ENCODE data around the gene XYLT1.
"Not testable (repeated sequence)": the region's sequence is repeated elsewhere in the genome, so short reads cannot be mapped to it uniquely, and the experiment has no call there.

Gene XYLT1, protein sequence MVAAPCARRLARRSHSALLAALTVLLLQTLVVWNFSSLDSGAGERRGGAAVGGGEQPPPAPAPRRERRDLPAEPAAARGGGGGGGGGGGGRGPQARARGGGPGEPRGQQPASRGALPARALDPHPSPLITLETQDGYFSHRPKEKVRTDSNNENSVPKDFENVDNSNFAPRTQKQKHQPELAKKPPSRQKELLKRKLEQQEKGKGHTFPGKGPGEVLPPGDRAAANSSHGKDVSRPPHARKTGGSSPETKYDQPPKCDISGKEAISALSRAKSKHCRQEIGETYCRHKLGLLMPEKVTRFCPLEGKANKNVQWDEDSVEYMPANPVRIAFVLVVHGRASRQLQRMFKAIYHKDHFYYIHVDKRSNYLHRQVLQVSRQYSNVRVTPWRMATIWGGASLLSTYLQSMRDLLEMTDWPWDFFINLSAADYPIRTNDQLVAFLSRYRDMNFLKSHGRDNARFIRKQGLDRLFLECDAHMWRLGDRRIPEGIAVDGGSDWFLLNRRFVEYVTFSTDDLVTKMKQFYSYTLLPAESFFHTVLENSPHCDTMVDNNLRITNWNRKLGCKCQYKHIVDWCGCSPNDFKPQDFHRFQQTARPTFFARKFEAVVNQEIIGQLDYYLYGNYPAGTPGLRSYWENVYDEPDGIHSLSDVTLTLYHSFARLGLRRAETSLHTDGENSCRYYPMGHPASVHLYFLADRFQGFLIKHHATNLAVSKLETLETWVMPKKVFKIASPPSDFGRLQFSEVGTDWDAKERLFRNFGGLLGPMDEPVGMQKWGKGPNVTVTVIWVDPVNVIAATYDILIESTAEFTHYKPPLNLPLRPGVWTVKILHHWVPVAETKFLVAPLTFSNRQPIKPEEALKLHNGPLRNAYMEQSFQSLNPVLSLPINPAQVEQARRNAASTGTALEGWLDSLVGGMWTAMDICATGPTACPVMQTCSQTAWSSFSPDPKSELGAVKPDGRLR

DNA sequence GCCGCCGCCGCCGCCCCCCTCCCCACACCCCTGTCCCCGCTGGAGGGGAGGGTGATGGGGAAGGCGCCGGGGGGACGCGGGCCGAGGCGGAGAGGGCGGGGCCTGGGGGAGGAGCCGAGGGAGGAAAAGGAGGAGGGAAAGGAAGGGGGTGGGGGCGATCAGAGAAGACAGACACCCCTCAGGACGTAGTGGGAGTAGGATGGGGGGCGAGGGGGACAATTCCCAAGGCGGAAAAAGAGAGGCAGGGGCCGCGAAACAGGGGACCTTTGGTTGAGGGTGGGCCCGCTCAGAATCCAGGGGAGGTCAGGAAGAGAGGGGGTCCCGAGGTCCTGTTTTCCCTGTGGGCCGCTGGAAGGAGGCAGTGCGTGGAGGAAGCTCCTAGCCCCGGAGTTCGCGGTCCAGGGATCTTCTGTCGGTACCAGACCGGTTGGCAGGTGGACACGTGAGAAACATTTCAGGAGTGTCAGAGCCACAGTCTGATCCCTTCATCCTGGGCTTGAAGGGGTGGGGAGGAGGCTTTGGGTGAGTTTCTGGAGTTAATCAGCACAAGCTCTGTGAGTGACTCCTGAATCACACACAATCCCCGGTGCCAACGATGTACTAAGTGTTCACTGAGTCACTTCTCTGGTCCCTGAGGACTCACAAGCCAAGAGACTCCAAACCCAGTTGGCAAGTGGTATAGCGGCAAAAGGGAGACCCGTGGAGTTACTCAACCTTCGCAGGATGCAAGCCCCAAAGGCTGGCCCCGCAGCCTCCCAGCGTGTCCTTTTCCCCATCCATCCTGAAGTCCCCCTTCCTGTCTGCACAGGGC lies at the start of gene XYLT1:
Gene XYLT1 (minus strand): TSS at position 53 of the 811 bp plus-strand sequence. CDS start 164 bp downstream, outside the sequence.
- peak; percentile 37 for DNase-seq

DNA sequence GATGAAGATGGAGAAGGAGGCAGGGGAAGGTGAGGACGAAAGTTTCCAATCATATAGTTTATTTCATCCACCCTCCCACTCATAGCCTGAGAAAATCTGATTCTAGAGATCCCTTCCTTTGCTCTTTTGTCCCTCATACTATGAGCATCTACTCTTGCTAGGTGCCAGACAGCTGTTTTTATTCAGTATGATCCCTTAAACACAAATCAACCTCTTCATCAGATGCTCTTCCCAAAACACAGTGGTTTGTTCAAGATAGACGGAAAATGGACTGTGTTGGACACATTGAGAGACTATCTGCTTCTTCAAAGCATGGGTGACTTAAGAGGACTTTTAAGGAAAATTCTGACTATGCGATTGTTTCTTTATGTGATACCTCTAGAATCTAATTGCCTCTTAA lies 49.4 kb upstream of the XYLT1 start:
- DNase-seq, result no peak

DNA sequence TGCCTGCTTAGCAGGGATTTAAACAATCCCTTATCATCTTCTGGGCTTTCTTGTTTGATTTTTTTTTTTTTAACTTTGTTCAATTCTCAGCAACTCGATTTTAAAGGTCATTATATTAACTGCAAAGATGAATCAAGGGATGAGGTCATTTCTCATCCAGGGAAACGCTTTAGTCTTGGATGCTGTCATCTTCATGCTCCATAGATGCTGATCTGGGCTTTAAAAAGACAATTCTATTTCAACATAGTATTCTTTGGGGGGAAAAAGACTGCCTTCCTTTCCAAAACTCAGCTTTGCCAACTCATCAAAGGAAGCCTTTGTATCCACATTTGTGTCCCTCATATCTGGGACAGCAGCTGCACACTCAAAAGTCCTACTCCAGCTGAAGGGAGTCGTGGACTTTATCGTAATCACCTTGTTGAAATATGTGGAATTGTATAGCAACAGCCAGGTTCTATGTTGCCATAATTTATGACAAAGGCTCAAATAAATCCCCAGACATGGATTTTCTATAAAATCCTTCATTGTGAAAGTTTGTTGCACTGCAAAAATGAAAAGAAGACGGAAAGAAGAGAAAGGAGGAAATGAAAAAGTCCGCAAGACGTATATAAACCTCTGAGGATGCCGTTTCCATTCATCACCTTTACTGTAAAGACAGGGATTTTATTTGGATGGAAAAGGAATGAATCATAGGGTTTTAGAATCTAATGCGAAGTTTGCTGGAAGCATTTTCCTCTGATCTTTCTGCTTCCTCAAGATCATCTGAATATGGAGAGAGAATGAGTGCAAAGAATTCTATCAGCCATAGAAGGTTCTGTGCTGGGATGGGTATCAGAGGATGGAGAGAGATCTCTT lies 48.6 kb upstream of the XYLT1 start:
- DNase-seq, result no peak

DNA sequence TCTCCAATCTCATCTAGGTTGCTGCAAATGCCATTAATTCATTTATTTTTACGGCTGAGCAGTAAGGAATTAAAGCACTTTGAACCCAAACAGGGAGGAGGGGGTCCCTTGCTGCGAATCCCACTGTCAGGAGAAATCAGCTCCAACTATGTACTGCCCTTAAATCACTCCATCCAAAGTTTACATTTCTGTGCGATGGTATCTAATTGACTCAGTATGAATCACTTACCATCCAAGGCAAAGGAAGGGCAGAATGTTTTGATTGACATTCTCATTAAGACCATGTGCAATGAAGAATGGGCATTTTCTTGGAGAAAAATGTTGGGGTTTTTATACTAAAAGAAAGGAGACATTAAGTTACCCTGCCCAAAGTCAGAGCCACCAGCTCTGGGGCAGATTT lies 47.7 kb upstream of the XYLT1 start:
- no peak for DNase-seq

- DNase-seq, result no peak
Measured at GRCh38 chr16:17515421-17516210, 44.9 kb upstream of the XYLT1 start.

DNA sequence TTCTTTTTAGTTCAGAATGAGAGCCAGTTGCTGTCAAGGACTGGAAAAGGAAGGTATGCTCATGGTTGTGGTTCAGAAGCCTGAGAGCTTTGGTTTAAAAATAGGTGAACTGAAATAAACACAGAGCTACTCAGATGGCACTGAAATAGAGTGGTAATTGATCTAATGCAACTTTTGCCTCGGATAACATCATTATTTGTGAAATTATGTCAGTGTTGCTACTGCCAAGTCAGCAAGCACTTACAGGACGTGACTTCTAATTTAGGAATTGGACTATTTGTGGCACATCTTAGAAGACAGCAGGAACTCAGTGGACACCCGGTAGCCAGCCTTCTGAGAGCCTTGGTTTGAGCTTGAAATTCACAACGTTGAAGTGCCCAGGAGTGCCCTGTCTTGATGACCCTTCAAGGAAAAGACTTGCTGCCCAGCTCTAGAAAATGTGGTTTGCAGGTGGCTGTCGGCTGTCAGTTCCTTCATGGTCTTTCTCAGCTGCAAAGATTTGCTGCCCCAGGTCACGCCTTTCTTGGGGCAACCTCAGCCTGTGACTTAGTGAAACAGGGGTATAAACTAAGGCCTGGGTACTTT lies 42.0 kb upstream of the XYLT1 start:
- DNase-seq, result no peak

DNA sequence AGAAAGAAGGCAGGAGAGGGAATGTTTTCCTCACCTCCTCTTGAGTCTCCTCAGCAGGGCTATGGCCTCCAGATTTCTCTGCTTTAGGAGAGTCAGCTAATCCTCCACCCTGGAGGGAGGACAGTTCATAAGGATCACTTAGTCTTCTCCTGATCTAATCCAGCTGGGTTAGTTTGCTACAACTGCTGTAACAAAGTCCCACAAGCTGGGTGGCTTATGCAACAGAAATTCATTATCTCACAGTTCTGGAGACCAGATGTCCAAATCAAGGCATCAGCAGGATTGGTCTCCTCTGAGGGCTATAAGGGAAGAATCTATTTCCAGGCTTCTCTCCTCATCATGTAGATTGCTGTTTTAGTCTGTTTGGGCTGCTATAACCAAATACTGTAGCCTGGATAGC lies 40.6 kb upstream of the XYLT1 start:
- no peak for DNase-seq

GRCh38 chr16:17510567-17510966 lies 39.8 kb upstream of the XYLT1 start:
- DNase-seq, result no peak

DNA sequence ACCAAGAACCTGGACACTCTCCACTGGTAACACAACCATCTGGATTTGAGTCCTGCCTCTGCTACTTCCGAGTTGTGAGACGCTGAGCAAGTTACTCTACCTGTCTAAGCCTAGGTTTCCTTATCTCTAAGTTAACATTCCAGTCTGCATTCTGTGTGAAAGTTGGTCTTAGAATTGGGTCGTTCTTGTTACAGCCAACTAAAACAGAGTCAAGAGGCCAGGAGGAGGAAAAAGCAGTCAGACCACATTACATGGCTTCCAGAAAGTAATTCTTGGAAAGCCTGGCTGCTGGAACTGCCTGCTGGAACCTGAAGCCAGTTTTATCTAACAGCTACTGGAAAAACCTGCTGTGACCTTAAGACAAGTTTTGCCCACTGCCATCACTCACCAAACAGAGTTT lies 38.4 kb upstream of the XYLT1 start:
- DNase-seq, result no peak

DNA sequence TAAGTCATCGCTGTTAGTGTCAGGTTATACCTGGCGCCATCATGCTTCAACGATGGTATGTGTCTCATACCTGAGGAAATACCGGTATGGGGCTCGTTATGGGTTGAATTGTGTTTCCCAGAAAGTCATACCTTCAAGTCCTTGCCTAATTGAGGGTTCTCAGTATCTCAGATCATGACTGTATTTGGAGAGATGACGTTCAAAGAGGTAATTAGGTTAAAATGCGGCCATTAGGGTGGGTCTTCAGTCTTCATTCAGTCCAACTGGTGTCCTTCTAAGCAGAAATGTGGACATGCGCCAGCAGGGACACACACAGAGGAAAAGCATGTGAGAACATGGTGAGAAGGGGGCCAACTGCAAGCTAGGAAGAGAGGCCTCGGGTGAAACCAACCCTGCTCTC lies 37.5 kb upstream of the XYLT1 start:
- DNase-seq, result no peak

DNA sequence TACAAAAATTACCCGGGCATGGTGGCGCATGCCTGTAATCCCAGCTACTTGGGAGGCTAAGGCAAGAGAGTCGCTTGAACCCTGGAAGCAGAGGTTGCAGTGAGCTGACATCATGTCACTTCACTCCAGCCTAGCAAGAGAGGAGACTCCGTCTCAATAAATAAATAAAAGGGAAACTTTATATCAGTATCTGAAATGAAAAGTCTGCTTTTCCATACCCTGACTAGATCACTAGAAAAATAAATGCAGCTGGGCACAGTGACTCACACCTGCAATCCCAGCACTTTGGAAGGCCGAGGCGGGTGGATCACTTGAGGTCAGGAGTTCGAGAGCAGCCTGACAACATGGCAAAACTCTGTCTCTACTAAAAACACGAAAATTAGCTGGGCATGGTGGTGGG lies 36.8 kb upstream of the XYLT1 start:
- not testable (repeated sequence) for DNase-seq

GRCh38 chr16:17505828-17506227 lies 35.1 kb upstream of the XYLT1 start:
- not testable (repeated sequence) for DNase-seq

DNA sequence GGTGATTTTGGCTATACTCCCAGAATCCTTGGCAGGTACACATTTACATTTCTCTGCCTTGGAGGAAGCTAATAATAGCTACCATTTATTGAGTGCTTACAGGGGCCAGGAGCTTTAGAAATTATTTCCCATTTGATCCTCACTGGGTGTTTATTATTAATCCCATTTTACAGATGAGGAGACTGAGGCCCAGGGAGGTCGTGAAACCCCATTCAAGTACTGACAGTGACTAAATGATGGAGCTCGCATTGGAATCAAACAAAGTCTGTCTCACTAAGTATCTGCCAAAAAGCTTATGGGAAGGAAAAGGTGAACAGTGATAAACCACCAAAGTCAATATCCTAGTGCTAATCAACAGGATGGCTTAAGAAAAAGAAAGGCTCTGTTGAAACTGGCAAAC lies 33.3 kb upstream of the XYLT1 start:
- no peak for DNase-seq

DNA sequence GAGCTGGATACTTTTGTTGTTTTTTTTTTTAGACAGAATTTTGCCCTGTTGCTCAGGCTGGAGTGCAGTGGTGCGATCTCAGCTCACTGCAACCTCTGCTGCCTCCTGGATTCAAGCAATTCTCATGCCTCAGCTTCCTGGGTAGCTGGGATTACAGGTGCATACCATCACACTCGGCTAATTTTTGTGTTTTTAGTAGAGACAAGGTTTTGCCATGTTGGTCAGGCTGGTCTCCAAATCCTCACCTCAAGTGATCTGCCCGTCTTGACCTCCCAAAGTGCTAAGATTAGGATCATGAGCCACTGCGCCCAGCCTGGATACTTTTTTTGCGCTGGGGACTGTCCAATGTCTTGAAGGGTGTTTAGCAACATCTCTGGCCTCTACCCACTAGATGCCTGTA lies 32.6 kb upstream of the XYLT1 start:
- no peak for DNase-seq

- DNase-seq, result no peak
Measured at GRCh38 chr16:17501321-17501720, 30.6 kb upstream of the XYLT1 start.

- DNase-seq, result no peak
Measured at GRCh38 chr16:17499223-17499902, 28.6 kb upstream of the XYLT1 start.

DNA sequence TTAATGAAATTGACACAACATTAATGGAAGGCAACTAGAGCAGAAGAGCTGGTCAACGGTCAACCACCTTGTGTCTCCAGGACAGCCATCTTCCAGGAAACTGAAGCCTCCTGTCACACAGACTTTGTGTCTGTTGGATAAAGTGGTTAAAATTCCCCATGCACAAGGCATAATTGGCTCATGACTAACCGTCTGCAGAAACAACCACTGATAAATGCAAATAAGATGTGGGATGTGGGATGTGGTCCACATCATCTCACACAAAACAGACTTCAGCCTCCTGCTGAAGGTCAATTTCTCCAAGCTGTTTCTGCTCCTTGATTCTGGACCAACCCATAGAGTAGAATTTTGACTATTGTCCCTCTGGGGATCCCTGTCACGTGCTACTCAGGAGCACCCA lies 26.9 kb upstream of the XYLT1 start:
- DNase-seq, result no peak

- DNase-seq, result no peak
Measured at GRCh38 chr16:17496891-17497290, 26.1 kb upstream of the XYLT1 start.

- no peak for DNase-seq
Measured at GRCh38 chr16:17493012-17493411, 22.3 kb upstream of the XYLT1 start.

- no peak for DNase-seq
Measured at GRCh38 chr16:17491140-17491662, 20.4 kb upstream of the XYLT1 start.
